ENCODE measurements around the gene BNIP3.

Gene BNIP3

DNA sequence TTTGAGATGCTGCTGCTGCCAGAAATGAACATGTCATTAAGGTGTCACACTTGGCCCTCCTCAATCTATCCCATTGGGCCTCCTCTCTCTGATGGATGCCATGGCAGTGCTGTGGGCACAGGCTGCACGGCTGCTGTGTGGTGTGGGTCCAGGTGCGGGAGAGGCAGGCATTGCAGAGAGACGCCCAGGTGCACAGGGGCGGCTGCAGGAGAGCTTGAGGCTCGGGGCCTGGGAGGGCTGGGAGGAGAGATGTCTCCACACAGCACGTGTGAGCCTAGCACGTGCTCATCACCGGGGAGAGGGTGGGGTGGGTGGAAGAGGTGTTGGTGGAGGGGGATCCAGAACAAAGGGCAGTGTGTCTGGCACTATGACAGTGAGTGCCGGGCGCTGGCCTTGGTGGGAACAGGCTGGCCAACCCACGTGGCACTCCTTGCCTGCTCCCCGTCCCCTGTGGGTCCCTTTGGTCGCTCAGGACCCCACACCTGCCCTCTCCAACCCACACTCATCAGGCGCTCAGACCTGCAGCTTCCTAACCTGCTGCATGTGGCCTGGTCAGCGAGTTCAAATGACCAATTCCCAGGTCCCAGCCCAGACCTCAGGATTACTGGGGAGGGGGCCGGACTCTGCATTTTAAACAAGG lies 39.9 kb upstream of the BNIP3 start:
- H3K27ac ChIP-seq (ENCODE audit: low read depth, low read length): no peak overlapping the region
- H3K4me3 ChIP-seq (ENCODE audit: low read length): no peak overlapping the region
- H4K20me1 ChIP-seq (ENCODE audit: control insufficient read depth, insufficient read depth, low read depth, low read length): no peaks in the 10 kb centered on the region
- H3K79me2 ChIP-seq (ENCODE audit: control insufficient read depth, low read length): no peaks in the 10 kb centered on the region
- no peak for TF ChIP-seq EZH2phosphoT487 (IDR thresholded peaks at IDR 0.05; ENCODE audit: borderline replicate concordance, low read length)
- TF ChIP-seq CTCF (IDR thresholded peaks at IDR 0.05; ENCODE audit: low read depth, low read length, poor library complexity, severe bottlenecking): no peak
- no peaks in the 10 kb centered on the region for H3K36me3 ChIP-seq (ENCODE audit: control insufficient read depth, low read length)
- H3K4me2 ChIP-seq (ENCODE audit: low read length): no peak overlapping the region
- H3K27me3 ChIP-seq (ENCODE audit: control insufficient read depth, low read length): no peaks in the 10 kb centered on the region
- H3F3A ChIP-seq (ENCODE audit: control insufficient read depth, insufficient read depth): no peaks in the 10 kb centered on the region
- no peaks in the 10 kb centered on the region for H3K9me2 ChIP-seq (replicated peaks; ENCODE audit: control insufficient read depth, low read length)
- no peaks in the 10 kb centered on the region for H3K9me3 ChIP-seq (ENCODE audit: control insufficient read depth, insufficient read depth, low read length)
- H3K4me1 ChIP-seq (ENCODE audit: control insufficient read depth, low read length): no peaks in the 10 kb centered on the region

DNA sequence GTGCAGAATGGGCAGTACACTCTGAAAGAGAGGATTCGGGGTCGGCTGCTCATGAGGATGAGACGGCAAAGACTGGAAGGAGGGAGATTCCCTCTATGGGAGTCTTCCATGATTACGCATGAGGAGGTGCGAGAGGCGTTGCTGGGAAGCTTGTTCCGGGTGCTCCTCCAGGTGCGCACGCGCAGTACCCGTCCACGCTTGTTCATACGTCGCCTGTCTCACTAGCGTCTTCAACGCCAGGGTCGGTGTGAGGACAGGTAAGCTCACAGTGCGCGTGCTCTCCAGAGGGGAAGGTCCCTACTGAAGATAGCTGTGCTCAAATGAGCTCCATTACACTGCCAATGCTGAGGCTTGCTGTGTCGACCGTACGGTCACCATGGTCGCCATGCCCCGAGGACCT lies 39.3 kb upstream of the BNIP3 start:
- Histone ChIP-seq H4K20me1 (ENCODE audit: control insufficient read depth, insufficient read depth, low read depth, low read length) (no peaks in the 10 kb centered on the region), H3K4me3 (ENCODE audit: low read length) (no peak overlapping the region), H3K9me2 (replicated peaks; ENCODE audit: control insufficient read depth, low read length) (no peaks in the 10 kb centered on the region), H3K36me3 (ENCODE audit: control insufficient read depth, low read length) (no peaks in the 10 kb centered on the region), H3K79me2 (ENCODE audit: control insufficient read depth, low read length) (no peaks in the 10 kb centered on the region), H3K27me3 (ENCODE audit: control insufficient read depth, low read length) (no peaks in the 10 kb centered on the region), H3K4me1 (ENCODE audit: control insufficient read depth, low read length) (no peaks in the 10 kb centered on the region), H3K9me3 (ENCODE audit: control insufficient read depth, insufficient read depth, low read length) (no peaks in the 10 kb centered on the region), H3K27ac (ENCODE audit: low read depth, low read length) (no peak overlapping the region), H3F3A (ENCODE audit: control insufficient read depth, insufficient read depth) (no peaks in the 10 kb centered on the region), H3K4me2 (ENCODE audit: low read length) (no peak overlapping the region)
- TF ChIP-seq EZH2phosphoT487 (IDR thresholded peaks at IDR 0.05; ENCODE audit: borderline replicate concordance, low read length): no peak
- no peak for TF ChIP-seq CTCF (IDR thresholded peaks at IDR 0.05; ENCODE audit: low read depth, low read length, poor library complexity, severe bottlenecking)

DNA sequence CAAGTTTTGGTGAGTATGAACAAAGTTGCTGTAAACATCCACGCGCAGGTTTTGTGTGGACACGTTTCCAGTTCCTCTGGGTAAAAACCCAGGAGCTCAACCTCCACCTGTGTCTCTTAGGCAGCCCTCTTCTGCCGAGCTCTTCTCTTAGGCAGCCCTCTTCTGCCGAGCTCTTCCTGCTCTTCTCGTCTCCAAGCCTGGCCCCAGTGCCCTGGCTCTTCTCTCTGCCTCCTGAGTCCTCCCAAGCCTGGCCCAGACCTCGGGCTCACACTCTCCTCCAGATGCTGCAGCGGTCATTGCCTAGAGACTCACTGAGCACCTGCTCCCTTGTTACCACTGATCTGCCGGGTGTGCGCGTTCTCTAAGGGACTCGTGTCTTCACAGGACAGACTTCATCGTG lies 38.7 kb upstream of the BNIP3 start:
- no peaks in the 10 kb centered on the region for H3K4me1 ChIP-seq (ENCODE audit: control insufficient read depth, low read length)
- no peak overlapping the region for H3K4me2 ChIP-seq (ENCODE audit: low read length)
- TF ChIP-seq EZH2phosphoT487 (IDR thresholded peaks at IDR 0.05; ENCODE audit: borderline replicate concordance, low read length): no peak
- no peak for TF ChIP-seq CTCF (IDR thresholded peaks at IDR 0.05; ENCODE audit: low read depth, low read length, poor library complexity, severe bottlenecking)
- H3K27me3 ChIP-seq (ENCODE audit: control insufficient read depth, low read length): no peaks in the 10 kb centered on the region
- no peaks in the 10 kb centered on the region for H3F3A ChIP-seq (ENCODE audit: control insufficient read depth, insufficient read depth)
- no peak overlapping the region for H3K27ac ChIP-seq (ENCODE audit: low read depth, low read length)
- H3K4me3 ChIP-seq (ENCODE audit: low read length): no peak overlapping the region
- H3K9me3 ChIP-seq (ENCODE audit: control insufficient read depth, insufficient read depth, low read length): no peaks in the 10 kb centered on the region
- H3K79me2 ChIP-seq (ENCODE audit: control insufficient read depth, low read length): no peaks in the 10 kb centered on the region
- H3K36me3 ChIP-seq (ENCODE audit: control insufficient read depth, low read length): no peaks in the 10 kb centered on the region
- no peaks in the 10 kb centered on the region for H4K20me1 ChIP-seq (ENCODE audit: control insufficient read depth, insufficient read depth, low read depth, low read length)
- H3K9me2 ChIP-seq (replicated peaks; ENCODE audit: control insufficient read depth, low read length): no peaks in the 10 kb centered on the region

Measured in DOHH2 (cell line).